ENCODE results near the gene SAFB. TPM values are rescaled to one million over a fixed set of nuclear protein-coding genes. Genes with fewer than 3 reads are reported as not detected.

The SAFB gene
- total and polyA plus RNA-seq, 2 of the 13 experiments (the other 11 are each of a cell fraction or from before 2014, with no cell fraction given) = 21.0 to 28.4 TPM

DNA sequence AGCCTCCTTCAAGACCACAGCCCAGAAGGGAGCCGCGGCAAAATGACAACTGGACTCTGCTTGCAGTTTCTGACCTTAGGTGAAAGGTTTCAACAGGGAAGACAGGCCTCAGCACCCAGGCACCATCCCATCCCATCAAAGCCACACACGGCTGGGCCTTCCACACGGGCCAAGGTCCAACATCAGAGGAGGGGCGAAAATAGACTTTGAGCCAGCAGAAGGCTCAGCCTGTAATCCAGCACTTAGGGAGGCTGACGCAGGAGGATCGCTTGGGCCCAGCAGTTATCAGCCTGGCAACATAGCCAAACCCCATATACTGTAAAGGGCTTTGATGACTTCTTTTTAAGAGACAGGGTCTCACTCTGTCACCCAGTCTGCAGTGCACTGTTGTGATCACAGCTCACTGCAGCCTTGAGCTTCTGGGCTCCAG lies 28.3 kb upstream of the SAFB start (continued):
- TF ChIP-seq, protein P1, sequence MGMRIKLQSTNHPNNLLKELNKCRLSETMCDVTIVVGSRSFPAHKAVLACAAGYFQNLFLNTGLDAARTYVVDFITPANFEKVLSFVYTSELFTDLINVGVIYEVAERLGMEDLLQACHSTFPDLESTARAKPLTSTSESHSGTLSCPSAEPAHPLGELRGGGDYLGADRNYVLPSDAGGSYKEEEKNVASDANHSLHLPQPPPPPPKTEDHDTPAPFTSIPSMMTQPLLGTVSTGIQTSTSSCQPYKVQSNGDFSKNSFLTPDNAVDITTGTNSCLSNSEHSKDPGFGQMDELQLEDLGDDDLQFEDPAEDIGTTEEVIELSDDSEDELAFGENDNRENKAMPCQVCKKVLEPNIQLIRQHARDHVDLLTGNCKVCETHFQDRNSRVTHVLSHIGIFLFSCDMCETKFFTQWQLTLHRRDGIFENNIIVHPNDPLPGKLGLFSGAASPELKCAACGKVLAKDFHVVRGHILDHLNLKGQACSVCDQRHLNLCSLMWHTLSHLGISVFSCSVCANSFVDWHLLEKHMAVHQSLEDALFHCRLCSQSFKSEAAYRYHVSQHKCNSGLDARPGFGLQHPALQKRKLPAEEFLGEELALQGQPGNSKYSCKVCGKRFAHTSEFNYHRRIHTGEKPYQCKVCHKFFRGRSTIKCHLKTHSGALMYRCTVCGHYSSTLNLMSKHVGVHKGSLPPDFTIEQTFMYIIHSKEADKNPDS (CRISPR knock-in tag; IDR thresholded peaks at IDR 0.05) = no peak
- TF ChIP-seq NFRKB (IDR thresholded peaks at IDR 0.05) (no peak), ZNF546 (CRISPR knock-in tag; conservative IDR thresholded peaks at IDR 0.05) (no peak), RBM22 (optimal IDR thresholded peaks at IDR 0.05; ENCODE audit: low read length) (no peak), ZNF136 (CRISPR knock-in tag; IDR thresholded peaks at IDR 0.05; ENCODE audit: low read depth) (no peak), RCOR2 (CRISPR knock-in tag; IDR thresholded peaks at IDR 0.05) (peak; percentile 90), ZNF562 (CRISPR knock-in tag; IDR thresholded peaks at IDR 0.05; ENCODE audit: borderline replicate concordance) (no peak), KLF11 (CRISPR knock-in tag; IDR thresholded peaks at IDR 0.05) (no peak), ZNF446 (CRISPR knock-in tag; IDR thresholded peaks at IDR 0.05) (no peak), ZNF557 (CRISPR knock-in tag; IDR thresholded peaks at IDR 0.05) (no peak), CENPX (CRISPR knock-in tag; IDR thresholded peaks at IDR 0.05) (no peak), ZKSCAN1 (IDR thresholded peaks at IDR 0.05; ENCODE audit: low read length) (no peak), ZNF709 (CRISPR knock-in tag; IDR thresholded peaks at IDR 0.05) (no peak), NR3C1 (CRISPR knock-in tag; IDR thresholded peaks at IDR 0.05) (no peak), ZNF790 (CRISPR knock-in tag; IDR thresholded peaks at IDR 0.05; ENCODE audit: borderline replicate concordance) (no peak), ZNF777 (CRISPR knock-in tag; IDR thresholded peaks at IDR 0.05) (no peak), ZNF543 (CRISPR knock-in tag; IDR thresholded peaks at IDR 0.05) (no peak), HNRNPUL1 (IDR thresholded peaks at IDR 0.05; ENCODE audit: low read depth, low read length) (no peak), HOXA3 (CRISPR knock-in tag; IDR thresholded peaks at IDR 0.05) (peak; percentile 84; the same call in 1 of the 2 replicates), CBX5 (CRISPR knock-in tag; IDR thresholded peaks at IDR 0.05; ENCODE audit: borderline replicate concordance) (no peak), BCL6 (CRISPR knock-in tag; IDR thresholded peaks at IDR 0.05) (no peak), RBAK (CRISPR knock-in tag; IDR thresholded peaks at IDR 0.05) (no peak), CREB1 (IDR thresholded peaks at IDR 0.05) (no peak), CREB1 (CRISPR knock-in tag; IDR thresholded peaks at IDR 0.05) (no peak)
- TF ChIP-seq, protein P2, sequence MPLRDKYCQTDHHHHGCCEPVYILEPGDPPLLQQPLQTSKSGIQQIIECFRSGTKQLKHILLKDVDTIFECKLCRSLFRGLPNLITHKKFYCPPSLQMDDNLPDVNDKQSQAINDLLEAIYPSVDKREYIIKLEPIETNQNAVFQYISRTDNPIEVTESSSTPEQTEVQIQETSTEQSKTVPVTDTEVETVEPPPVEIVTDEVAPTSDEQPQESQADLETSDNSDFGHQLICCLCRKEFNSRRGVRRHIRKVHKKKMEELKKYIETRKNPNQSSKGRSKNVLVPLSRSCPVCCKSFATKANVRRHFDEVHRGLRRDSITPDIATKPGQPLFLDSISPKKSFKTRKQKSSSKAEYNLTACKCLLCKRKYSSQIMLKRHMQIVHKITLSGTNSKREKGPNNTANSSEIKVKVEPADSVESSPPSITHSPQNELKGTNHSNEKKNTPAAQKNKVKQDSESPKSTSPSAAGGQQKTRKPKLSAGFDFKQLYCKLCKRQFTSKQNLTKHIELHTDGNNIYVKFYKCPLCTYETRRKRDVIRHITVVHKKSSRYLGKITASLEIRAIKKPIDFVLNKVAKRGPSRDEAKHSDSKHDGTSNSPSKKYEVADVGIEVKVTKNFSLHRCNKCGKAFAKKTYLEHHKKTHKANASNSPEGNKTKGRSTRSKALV (CRISPR knock-in tag; IDR thresholded peaks at IDR 0.05) = no peak
- TF ChIP-seq, protein P3, sequence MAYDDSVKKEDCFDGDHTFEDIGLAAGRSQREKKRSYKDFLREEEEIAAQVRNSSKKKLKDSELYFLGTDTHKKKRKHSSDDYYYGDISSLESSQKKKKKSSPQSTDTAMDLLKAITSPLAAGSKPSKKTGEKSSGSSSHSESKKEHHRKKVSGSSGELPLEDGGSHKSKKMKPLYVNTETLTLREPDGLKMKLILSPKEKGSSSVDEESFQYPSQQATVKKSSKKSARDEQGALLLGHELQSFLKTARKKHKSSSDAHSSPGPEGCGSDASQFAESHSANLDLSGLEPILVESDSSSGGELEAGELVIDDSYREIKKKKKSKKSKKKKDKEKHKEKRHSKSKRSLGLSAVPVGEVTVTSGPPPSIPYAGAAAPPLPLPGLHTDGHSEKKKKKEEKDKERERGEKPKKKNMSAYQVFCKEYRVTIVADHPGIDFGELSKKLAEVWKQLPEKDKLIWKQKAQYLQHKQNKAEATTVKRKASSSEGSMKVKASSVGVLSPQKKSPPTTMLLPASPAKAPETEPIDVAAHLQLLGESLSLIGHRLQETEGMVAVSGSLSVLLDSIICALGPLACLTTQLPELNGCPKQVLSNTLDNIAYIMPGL (CRISPR knock-in tag; IDR thresholded peaks at IDR 0.05; ENCODE audit: borderline replicate concordance in 1 of 2, low read depth in 1 of 2) = no peak; a peak in 1 of 4 replicates
- TF ChIP-seq, protein P4, sequence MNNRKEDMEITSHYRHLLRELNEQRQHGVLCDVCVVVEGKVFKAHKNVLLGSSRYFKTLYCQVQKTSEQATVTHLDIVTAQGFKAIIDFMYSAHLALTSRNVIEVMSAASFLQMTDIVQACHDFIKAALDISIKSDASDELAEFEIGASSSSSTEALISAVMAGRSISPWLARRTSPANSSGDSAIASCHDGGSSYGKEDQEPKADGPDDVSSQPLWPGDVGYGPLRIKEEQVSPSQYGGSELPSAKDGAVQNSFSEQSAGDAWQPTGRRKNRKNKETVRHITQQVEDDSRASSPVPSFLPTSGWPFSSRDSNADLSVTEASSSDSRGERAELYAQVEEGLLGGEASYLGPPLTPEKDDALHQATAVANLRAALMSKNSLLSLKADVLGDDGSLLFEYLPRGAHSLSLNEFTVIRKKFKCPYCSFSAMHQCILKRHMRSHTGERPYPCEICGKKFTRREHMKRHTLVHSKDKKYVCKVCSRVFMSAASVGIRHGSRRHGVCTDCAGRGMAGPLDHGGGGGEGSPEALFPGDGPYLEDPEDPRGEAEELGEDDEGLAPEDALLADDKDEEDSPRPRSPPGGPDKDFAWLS (CRISPR knock-in tag; IDR thresholded peaks at IDR 0.05; ENCODE audit: borderline replicate concordance) = no peak
